C4-2B (cell line): Measurements from ENCODE around the gene KLF2.

Experiments
- CTCF ChIP-seq: fragments of 450-650 bp; conservative IDR thresholded peaks from 2 replicates; pipeline ENCODE4 v1.5.1; 2017; ENCODE audit warnings: mild to moderate bottlenecking
- ZFX ChIP-seq: fragments of 450-650 bp; IDR thresholded peaks from 2 replicates; pipeline ENCODE4 v1.6.1; 2017

- TF ChIP-seq CTCF (no peak), ZFX (no peak)
Observed at GRCh38 chr19:16283210-16284061, 41.2 kb upstream of the KLF2 start.
